Superior temporal gyrus (tissue), 1 donor: Measurements from ENCODE around the gene EPS8.
A peak's percentile ranks its signal among the peaks of the same experiment; 100 is the strongest.

ENCODE experiments used
- DNase-seq: peaks from one replicate; pipeline ENCODE4 v3.0.0-alpha.2; 2016; ENCODE audit errors: extremely low spot score

The EPS8 gene

DNA sequence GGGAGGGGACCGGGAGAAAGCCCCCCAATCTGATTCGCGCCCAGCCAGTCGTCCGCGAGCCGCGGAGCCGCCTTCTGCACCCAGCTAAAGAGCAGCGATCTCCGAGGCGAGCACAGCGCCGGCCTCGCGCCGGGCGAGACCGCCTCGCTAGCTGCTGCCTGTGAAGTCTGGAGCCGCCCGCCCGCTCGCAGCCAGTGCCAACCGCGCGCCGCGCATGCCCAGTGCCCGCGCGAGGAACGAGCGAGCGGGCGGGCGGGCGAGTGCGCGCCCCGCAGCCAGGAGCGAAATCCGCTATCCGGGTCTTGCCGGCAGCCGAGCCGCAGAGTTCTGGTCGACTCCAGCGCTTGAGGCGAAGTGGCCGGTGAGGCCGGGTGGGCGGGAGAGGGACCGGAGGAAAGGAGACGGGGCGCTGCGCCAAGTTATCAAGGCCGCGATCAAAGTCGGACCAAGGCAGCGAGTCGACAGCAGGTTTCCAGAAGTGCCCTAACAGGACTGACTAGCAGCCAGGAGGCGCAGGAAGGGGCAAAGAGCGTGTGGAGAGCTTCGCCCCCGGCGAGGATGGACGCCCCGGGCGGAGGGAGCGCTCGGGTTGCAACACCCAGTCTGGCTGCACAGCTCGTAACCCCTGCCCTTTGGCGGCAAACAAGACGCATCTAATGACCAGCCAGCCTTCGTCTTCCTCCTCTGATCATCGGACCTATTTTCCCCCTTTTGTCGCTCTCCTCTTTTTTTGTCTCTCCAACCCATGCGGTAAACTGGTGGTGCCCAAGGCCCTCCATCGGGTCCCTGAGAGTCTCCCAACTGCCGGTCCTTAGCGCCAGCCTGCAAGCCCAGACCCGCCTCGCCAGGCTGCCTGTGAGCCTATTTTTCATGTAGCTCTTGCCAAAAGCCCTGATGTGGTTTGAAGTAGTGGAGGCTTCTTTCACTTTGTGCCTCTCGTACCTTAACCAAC is at the start of gene EPS8:
Gene EPS8 (minus strand): TSS at position 169 of the 952 bp plus-strand sequence. CDS start 106,437 bp downstream, outside the sequence.
- peak; percentile 91 for DNase-seq

DNA sequence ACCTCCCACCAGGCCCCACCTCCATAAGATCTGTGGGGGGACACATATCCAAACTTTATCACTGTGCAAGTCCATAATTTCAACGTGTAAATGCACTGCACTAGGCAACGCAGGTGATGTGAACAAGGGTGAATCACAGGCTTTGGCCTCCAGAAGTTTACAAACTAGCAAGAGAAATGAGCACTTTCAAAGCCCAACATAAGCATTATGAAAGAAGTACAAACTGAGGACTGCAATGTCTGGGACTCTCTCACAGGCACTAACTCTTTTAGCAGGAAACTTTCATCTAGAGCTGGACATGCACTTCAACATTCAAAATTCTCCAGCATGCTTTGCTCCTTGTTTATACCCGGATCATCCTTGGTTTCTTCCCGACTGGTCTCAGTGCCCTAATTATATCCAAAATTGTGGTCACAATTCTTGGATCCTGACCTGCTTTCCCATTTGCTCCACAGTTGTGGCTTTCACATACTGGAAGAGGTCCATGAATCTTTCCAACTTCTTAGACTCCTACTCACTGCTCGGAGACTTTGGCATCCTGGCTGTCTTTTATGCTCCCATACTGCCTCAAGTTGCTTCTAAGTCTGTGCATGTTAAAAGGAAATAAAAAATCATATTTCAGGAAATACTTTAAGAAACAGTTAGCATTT is 48.1 kb upstream of the EPS8 start:
- DNase-seq, result no peak

DNA sequence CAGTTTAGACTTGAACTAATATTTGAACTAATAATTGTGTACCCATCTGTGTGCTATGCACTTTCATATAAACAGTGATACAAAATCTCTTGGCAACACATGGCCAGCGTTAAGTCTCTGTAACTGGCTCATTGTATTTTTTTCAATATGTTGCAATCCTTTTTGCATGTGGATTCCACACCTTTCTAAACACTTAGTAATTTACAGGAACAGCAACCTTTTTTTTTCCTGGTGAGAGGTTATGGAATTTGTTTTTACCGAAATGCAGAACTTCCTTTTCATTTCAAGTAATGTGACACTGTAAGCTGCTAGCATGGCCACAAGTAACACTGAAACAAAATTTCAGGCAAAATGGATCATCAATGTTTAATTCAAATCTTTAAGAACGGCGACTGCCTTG is 45.4 kb upstream of the EPS8 start:
- no peak for DNase-seq

DNA sequence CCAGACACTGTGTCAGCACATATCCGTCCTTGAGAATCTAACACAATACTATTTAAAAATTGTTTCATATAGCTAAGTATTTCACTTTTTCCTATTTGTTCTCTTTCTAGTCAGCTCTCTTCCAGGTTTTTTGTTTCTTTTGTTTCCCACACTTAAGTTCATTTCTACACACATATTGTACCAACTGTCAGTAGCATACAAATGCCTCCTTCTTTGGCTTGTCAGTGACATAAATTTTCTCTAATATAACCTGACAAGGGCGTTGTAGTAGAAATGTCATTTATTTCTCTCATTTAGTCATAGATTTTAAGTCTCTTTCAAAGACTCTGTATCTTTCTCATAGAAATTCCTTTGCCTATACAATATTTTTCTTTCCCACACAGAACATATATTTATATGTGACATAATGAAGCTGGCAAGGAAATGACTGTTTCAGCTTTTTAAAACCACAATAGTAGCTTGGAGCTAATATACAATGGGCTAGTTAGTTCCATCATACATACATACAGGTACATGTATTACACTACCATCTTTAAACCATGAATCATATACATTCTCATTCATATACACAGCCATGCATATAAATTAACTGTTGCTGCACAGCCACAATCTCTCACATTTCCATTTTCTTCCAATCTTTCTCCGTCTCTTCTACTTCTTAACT is 42.3 kb upstream of the EPS8 start:
- DNase-seq, result no peak

DNA sequence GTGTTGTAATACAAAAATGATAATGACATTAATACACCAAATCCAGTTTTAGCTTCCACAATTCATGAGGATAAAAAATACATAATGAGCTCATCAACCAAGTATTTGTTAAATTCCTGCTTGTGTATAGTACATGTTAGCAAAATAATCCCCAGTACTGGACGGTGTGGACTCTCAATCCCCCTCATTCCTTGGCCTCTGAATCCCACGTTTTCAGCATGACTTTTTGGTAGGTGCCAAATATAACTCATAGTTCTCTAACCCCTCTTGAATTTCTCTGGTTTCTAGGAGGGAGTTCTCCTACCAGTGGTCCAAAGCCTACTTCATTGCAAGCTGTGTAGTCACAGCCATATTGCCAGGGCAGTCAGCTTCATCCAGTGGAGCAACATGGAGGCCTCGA is 41.4 kb upstream of the EPS8 start:
- DNase-seq, result no peak

DNA sequence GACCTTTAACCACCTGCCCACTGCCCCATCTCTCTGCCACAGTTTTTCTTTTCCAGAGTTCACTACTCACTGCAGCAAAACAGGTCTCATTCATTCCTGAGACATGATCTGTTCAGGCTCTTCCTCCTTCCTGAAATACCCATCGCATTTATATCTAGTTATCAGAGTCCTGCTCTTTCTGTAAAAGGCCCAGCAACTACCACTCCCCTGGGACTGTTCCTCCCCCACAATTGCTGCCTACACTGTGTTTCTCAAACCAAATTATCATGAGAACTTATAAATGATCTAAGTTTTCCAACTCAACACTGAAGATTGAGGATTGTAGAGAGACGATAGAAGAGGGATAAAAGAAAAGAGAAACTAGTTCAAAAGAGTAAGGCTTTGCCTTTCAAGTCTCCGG is 40.8 kb upstream of the EPS8 start:
- DNase-seq, result no peak

DNA sequence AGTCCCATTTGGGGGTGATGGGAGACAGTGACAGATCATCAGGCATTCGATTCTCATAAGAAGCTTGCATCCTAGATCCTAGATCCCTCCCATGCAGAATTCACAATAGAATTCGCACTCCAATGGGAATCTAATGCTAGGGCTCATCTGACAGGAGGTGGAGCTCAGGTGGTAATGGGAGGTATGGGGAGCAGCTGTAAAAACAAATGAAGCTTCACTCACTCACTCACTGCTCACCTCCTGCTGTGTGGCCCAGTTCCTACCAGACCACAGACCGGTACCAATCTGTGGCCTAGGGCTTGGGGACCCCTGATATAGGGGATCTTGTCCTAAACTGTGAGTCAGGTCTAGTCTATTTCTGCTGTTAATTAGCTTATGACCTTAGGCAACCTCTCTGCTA is 40.1 kb upstream of the EPS8 start:
- DNase-seq, result no peak

DNA sequence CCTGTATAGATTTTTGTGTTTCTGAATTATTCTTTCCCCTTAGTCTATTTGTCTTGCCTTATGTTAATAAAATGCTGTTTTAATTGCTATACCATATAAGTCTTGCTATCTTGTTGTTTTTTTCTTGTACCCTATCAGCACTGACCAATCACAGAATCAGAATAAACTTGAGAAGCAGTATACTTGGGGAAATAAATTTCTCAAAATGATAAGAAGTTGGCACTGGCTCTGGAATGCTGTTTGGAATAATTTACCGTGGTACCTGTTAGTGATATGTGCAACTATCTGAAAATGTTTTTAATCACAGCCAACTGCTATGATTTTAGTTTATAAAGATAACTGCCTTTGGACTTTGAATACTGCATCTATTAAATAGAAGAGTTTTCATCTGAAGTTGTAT is 37.9 kb upstream of the EPS8 start:
- no peak for DNase-seq

DNA sequence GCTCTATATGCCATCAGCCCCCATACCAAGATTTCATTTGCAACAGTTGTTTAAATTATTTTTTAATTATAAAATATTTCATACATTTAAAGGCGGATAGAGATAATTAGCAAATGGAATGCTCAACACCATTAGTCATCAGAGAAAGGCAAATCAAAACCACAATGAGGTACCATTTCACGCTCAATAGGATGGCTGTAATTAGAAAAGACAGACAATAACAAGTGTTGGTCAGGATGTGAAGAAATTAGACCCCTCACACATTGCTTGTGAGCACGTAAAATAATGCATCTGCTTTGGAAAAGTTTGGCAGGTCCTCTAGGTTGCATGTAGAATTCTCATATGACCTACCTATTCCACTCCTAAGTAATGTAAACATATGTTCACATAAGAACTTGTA is 35.3 kb upstream of the EPS8 start:
- no peak for DNase-seq

DNA sequence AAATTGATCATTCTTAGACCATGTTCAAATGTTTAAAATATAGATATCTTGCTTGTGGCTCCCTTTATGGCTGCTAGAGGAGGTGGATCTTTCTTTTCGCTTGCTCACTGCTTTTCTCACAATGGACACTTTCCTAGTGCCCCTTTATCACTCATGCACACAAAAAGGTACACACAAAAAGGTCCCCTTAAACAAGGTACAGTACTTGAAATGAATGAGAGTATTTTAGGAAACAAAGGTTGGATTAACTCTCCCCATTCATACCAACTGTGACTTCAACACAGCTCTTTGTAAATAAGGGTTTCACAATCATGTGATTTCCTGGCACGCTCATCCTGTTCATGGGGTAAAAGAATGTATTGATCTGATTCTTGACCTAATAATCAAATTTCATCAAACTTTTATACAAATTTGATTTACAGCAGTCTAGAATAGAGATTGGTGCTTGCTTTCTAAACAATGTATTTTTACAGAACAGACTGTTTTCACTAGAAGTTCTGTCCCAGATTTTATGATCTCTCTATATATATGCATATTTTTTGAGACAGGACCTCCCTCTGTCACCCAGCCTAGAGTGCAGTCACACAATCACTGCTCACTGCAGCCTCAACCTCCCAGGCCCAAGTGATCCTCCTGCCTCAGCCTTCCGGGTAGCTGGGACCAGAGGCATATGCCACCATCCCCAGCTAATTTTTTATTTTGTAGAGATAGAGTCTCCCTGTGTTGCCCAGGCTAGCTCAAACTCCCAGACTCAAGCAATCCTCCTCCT is 34.4 kb upstream of the EPS8 start:
- DNase-seq, result no peak

DNA sequence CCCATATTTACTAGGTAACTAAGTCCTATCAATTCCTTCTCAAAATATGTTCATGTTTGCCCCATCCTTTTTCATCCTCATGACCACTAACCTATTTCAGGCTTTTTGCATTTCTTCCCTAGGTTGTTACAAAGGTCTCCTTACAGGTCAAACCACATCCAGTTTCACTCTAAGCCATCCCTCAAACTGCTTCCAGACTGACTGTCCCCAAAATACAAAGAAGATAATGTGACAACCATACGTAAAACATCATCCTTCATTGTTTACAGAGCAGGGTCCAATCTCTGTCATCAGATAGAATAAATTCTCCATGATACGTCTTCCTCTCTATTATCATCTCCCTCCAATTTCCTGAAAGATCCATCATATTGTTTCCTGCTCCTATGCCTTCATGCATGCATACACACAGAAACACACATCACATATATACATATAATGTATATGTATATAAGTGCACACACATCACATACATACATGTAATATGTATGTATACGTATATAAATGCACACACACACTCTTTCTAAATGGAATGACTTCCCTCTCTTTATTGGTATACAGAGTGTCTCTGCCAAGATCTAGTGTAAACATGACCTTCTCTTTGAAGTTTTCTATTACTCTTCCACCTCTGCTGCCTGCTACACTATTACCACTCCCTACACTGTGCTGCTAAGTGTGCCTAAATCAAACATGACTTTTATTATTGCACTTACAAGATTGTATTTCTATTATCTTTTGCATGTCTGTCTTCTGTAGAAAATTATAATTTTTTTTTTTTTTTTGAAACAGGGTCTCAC is 30.7 kb upstream of the EPS8 start:
- no peak for DNase-seq

DNA sequence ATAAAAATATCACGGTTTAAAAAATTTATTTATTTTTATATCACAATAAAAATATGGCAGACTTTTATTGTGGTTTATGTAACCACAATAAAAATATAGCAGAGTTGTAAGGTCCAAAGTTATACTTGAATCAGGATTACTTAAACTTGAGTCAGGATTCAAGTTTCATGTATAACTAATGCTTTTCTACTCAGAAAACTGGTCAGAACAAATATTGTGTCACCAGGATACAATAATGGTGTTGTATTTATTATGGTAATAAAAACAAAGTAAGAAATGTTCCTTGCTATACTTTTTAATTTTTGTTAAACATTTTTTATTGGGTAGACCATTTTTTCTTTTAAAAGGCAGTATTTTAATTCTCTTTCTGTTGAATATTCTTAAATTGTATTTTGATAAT is 29.2 kb upstream of the EPS8 start:
- no peak for DNase-seq

DNA sequence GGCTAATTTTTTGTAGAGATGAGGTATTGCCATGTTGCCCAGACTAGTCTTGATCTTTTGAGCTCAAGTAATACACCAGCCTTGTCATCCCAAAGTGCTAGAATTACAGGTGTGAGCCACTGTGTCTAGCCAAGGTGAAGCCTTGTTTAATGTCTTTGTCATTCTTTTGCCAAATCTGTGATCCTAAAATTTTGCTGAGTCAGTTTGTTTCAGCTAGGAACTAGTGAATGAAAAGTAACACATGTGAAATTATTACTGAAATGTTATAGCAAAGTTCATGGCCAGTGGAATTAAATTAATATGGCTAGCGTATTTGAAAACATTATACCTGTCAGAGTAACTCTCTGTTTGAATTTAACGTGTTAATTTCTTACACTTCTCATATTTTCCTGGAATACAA is 26.5 kb upstream of the EPS8 start:
- no peak for DNase-seq

DNA sequence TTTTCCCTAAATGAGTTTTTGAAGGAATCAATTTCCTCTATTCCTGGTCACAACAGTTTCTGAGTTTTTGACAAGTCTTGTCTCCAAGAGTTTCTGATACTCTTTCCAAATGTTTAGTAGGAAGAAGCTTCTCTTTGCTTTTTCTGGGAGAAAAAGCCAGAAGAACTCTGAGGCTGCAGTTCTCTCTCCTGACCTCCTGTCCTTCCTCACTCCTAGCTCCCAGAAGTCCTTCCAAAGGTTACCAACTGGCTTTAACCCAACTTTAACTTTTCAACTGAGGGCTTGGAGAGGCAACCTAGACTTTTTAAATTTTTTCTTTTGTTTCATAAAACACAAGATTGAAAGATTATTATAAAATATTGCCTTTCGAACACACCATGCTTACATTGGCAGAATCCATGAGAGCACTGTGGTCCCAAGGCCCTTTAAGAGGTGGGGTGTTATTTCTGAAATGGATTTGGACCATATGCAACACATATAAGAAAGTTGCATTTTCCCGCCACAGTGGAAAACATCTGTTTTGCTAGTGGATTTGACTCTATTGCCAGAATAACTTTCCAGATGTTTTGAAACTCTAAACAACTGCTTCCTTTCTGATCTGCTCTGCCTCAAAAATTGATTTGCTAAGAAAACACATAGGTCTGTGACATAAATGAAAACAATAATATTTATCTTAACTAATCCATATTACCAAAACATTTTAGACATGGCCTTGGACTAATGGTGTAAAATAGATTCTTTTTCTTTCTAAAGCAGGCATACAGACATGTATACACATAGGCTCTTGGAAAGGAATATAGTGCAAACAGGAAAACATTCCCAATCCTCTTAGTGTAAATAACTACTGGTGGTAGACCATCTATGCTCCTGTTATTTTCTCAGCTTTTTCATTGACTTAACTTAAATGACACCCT is 22.3 kb upstream of the EPS8 start:
- no peak for DNase-seq

DNA sequence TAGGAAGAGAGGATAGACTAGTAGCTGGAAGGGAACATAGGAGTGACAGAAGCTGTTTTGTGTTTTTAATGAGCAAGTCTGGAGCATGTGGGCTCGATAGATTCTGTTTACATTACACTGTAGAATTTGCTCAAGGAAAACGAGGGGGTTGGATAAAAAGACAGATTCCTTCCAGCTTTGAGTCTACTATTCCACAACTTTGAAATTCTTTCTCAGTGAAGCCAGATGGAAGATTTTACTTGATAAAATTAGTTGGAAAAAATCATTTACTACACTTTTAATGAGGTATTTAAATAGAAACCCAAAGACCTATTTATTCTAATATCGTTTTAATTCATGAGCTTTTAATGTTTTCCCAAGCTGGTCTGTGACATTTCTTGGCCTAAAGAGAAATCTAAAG is 19.5 kb upstream of the EPS8 start:
- no peak for DNase-seq

DNA sequence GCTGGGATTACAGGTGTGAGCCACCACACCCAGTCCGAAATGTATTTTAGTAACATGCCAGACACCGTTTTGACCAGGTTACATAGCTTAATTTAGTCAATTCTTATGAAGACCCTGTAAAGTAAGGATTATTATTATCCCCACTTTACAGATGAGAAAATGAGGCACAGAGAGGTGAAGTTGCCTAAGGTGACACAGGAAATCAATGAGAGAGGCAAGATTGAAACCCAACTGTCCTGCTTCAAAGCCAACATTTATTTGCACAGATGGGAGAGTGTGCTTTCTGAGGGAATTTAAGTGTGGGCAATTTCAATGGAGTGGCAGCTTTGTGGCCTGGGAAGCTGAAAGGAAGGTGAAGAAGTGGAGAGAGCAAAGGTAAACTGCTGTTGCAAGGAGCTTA is 19.1 kb upstream of the EPS8 start:
- no peak for DNase-seq

DNA sequence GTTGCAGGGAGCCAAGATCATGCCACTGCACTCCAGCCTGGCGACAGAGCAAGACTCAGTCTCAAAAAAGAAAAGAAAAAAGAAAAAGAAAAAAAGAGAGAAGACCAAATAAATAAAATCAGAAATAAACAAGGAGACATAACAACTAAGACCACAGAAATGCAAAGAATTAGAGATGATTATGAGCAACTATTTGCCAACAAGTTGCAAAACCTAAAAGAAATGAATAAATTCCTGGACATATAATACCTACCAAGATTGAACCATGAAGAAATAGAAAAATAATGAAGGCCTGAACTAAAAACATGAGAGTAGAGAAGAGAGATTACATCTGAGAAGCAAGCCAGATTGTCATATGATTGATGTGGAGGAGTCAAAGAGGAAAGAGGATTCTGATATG is 17.6 kb upstream of the EPS8 start:
- no peak for DNase-seq

DNA sequence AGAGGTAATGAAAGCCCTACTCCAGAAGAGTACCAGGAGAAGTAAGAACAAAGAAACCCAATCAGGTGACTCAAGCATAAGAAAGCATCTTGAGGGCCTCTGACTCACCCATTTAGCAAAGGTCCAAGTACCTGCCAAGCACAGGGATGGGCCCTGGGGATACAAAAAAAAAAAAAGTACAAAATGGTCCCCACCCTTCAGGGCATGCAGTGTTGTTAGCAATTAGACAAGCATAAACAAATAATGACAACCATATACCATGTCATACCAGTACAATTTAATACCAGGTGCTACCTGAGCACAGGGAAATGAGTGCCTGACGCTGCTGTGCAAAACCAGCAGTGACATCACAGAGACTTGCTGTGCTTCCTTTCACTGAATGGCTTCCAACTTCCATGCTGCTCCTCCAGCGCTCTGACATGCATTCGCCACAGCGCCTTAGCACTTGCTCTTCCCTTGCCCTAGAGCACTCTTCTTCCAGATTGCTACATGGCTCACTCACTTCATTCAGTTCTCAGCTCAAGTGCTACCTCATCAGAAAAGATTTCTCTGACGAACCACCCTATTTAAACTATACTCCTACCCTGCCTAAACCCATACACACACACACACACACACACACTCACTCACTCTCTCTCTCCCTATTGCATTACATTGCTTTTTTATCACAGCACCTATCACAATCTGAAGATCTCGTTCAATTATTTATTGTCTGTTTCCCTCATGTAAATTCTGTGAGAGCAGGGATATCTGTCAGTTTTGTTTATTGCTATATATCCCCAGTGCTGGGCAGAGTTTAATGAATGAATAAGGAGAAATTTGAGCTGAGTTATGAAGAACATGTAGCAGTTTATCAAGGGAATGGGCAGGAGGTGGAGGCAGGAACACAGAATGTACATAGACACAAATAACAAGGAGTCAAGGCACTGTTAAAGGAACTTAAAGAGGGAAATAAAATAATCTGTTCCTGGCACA is 12.9 kb upstream of the EPS8 start:
- DNase-seq, result no peak

DNA sequence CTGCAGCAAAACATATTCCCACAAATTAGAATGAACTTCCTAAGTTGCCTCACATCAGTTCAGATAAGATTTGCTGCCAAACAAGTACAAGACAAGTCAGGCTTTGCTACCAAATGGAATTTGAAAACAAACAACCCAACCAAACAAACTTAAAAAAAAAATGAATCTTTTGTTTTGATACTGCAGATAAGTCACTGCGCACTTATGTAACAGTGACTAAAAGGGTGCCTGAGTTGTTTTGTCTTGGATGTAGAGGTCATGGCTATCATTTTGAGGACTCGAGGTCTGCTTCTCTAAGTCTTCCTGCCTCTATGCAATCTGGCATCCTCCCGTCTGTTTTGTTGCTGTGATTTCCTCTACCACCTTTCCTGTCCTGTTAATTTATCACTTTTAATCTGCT is 11.1 kb upstream of the EPS8 start:
- no peak for DNase-seq
